ENCODE results near the gene ZDHHC3. TPM values are rescaled to one million over a fixed set of nuclear protein-coding genes. Genes with fewer than 3 reads are reported as not detected.

Gene ZDHHC3
- total and polyA plus RNA-seq, 12 donors, result 19.0 to 52.2 (median 42.2) TPM

- Histone ChIP-seq H3K36me3 (no peaks in the 10 kb centered on the region), H3K27me3 (peaks cover 0 to 16% (median 0%) of the 10 kb centered on the region in 7 donors), H3K27ac (no peak overlapping the region), H3K9me3 (no peaks in the 10 kb centered on the region), H3K4me1 (peaks cover 0 to 5% (median 0%) of the 10 kb centered on the region in 9 donors), H3K4me3 (no peak overlapping the region)
- no peak for DNase-seq
- ATAC-seq, result no peak
- intact Hi-C loops (cut with DNase I), result no loop called here
- WGBS, 2 donors, result 69 to 78% methylated on average over 2 of the region's 2 CpGs
- TF ChIP-seq CTCF (IDR thresholded peaks at IDR 0.05), result no peak
Measured at GRCh38 chr3:44880284-44880683, 95.7 kb downstream of the ZDHHC3 start.

GRCh38 chr3:44877333-44877732 lies 98.6 kb downstream of the ZDHHC3 start:
- TF ChIP-seq CTCF (IDR thresholded peaks at IDR 0.05), result no peak
- intact Hi-C loops (cut with DNase I), result no loop called here
- Histone ChIP-seq H3K9me3 (no peaks in the 10 kb centered on the region), H3K4me3 (no peak overlapping the region), H3K27me3 (peaks cover 0 to 3% (median 0%) of the 10 kb centered on the region in 7 donors), H3K4me1 (no peaks in the 10 kb centered on the region), H3K27ac (no peak overlapping the region), H3K36me3 (no peaks in the 10 kb centered on the region)
- ATAC-seq (no peak), DNase-seq (no peak)
- WGBS, 2 donors, result 84 to 91% methylated on average over 3 of the region's 3 CpGs

GRCh38 chr3:44875596-44875995 lies 100.4 kb downstream of the ZDHHC3 start:
- H3K9me3 ChIP-seq, result no peaks in the 10 kb centered on the region
- 78 to 83% methylated on average over 3 of the region's 3 CpGs for WGBS, 2 donors
- no peak for TF ChIP-seq CTCF (IDR thresholded peaks at IDR 0.05)
- ATAC-seq (no peak), DNase-seq (no peak)
- H3K36me3 ChIP-seq, result no peaks in the 10 kb centered on the region
- H3K27me3 ChIP-seq, result no peaks in the 10 kb centered on the region
- intact Hi-C loops (cut with DNase I), result no loop called here
- H3K27ac ChIP-seq, result no peak overlapping the region
- no peaks in the 10 kb centered on the region for H3K4me1 ChIP-seq
- H3K4me3 ChIP-seq, result no peak overlapping the region

Other genes starting within 250 kb of the ZDHHC3 start
- 1 to 10 TPM; 3.0 to 8.7 (median 4.8) TPM for gene ZNF501, start 246.5 kb downstream of the ZDHHC3 start, total RNA-seq
- gene ZNF501, start 246.5 kb downstream of the ZDHHC3 start, polyA plus RNA-seq, result 1 to 10 TPM; 1.5 to 1.7 TPM
- gene KIAA1143, start 214.6 kb downstream of the ZDHHC3 start, total RNA-seq, result 10 to 100 TPM; 27.7 to 36.6 (median 34.8) TPM
- 10 to 100 TPM in 1 of 2 donors, 1 to 10 TPM in 1; 9.9 to 11.3 TPM for gene KIAA1143, start 214.6 kb downstream of the ZDHHC3 start, polyA plus RNA-seq
- gene KIF15, start 214.4 kb downstream of the ZDHHC3 start, total RNA-seq, result 1 to 10 TPM in 1 of 10 donors, under 1 TPM in 9; 0.17 to 1.9 (median 0.50) TPM
- gene KIF15, start 214.4 kb downstream of the ZDHHC3 start, polyA plus RNA-seq, result under 1 TPM; 0.22 to 0.32 TPM
- gene TMEM42, start 114.3 kb downstream of the ZDHHC3 start, total RNA-seq, result 10 to 100 TPM in 6 of 10 donors, 1 to 10 TPM in 4; 8.4 to 13.1 (median 11.2) TPM
- 10 to 100 TPM; 11.6 to 18.7 TPM for gene TMEM42, start 114.3 kb downstream of the ZDHHC3 start, polyA plus RNA-seq
- not detected for gene TGM4, start 101.6 kb downstream of the ZDHHC3 start, total RNA-seq
- not detected for gene TGM4, start 101.6 kb downstream of the ZDHHC3 start, polyA plus RNA-seq
- 10 to 100 TPM; 24.2 to 35.4 (median 31.5) TPM for gene EXOSC7, start 70 bp upstream of the ZDHHC3 start, total RNA-seq
- gene EXOSC7, start 70 bp upstream of the ZDHHC3 start, polyA plus RNA-seq, result 10 to 100 TPM; 32.8 to 39.9 TPM
- 10 to 100 TPM; 34.8 to 72.9 (median 54.3) TPM for gene CLEC3B, start 50.1 kb upstream of the ZDHHC3 start, total RNA-seq
- gene CLEC3B, start 50.1 kb upstream of the ZDHHC3 start, polyA plus RNA-seq, result 100 to 1,000 TPM; 179 to 355 TPM
- 1 to 10 TPM in 1 of 10 donors, under 1 TPM in 9; 0.15 to 2.8 (median 0.23) TPM for gene CDCP1, start 170.2 kb upstream of the ZDHHC3 start, total RNA-seq
- gene CDCP1, start 170.2 kb upstream of the ZDHHC3 start, polyA plus RNA-seq, result under 1 TPM; 0.37 to 0.52 TPM

Measured in heart right ventricle (tissue), 16 donors.